IMR-90 (cell line): ENCODE data around the gene ATG10. TPM values are rescaled to one million over a fixed set of nuclear protein-coding genes. Genes with fewer than 3 reads are reported as not detected.
"Not testable (repeated sequence)": the region's sequence is repeated elsewhere in the genome, so short reads cannot be mapped to it uniquely, and the experiment has no call there.

Experiments used
- ATAC-seq: fragments of 200-7000 bp; cut with Tn5 transposase; 2 replicates; pipeline ENCODE4 v1.9.1; 2020; ENCODE audit warnings: low read depth, mild to moderate bottlenecking, moderate library complexity
- BruUV-seq: library from RNA; stranded (reverse); fragments of 400-500 nt; replicated peaks from 2 replicates; lab custom pipeline; 2021; lab: Mats Ljungman, UMichigan
- CTCF ChIA-PET: fragments of 300-600 bp; formaldehyde crosslinking; extraction: SDS; loops from one replicate; lab custom pipeline; 2021; ENCODE audit warnings: antibody characterized with exemption; lab: Yijun Ruan, JAX
- POLR2A ChIA-PET: fragments of 300-600 bp; sonication (Branson Sonifier 250); formaldehyde crosslinking; loops from one replicate; lab custom pipeline; 2022; ENCODE audit warnings: antibody characterized with exemption; ENCODE audit not compliant: unreplicated experiment; lab: Charles Lee
- DNase-seq: peaks from one replicate; pipeline ENCODE4 v3.0.0; 2013
- H2AFZ ChIP-seq: replicated peaks from 2 replicates; pipeline ENCODE3; 2013; ENCODE audit warnings: low read length, mild to moderate bottlenecking; ENCODE audit not compliant: poor library complexity
- H2AK5ac ChIP-seq: 2 replicates; pipeline ENCODE4 v1.6.1; 2013; ENCODE audit warnings: low read depth, low read length, inconsistent platforms
- H2AK9ac ChIP-seq: replicated peaks from 2 replicates; pipeline ENCODE3; 2013; ENCODE audit warnings: mild to moderate bottlenecking, low read depth, low read length, moderate library complexity; ENCODE audit not compliant: poor library complexity
- H2BK120ac ChIP-seq: 2 replicates; pipeline ENCODE4 v1.6.1; 2013; ENCODE audit warnings: low read depth, low read length, inconsistent platforms
- H2BK15ac ChIP-seq: 3 replicates; pipeline ENCODE4 v1.6.1; 2013; ENCODE audit warnings: low read depth, low read length, inconsistent platforms
- H2BK20ac ChIP-seq: 2 replicates; pipeline ENCODE4 v1.6.1; 2013; ENCODE audit warnings: low read depth, mild to moderate bottlenecking, inconsistent platforms, low read length, moderate library complexity
- H2BK5ac ChIP-seq: 2 replicates; pipeline ENCODE4 v1.6.1; 2013; ENCODE audit warnings: mild to moderate bottlenecking, low read depth, low read length, inconsistent platforms; ENCODE audit not compliant: poor library complexity, severe bottlenecking
- H3K14ac ChIP-seq: replicated peaks from 2 replicates; pipeline ENCODE4 v1.6.1; 2013; ENCODE audit warnings: low read depth, low read length, inconsistent platforms
- H3K18ac ChIP-seq: 2 replicates; pipeline ENCODE4 v1.6.1; 2013; ENCODE audit warnings: low read depth, low read length, control low read depth
- H3K23ac ChIP-seq: 2 replicates; pipeline ENCODE4 v1.6.1; 2013; ENCODE audit warnings: low read depth, low read length, inconsistent platforms
- H3K27ac ChIP-seq: 2 replicates; pipeline ENCODE4 v1.5.1; 2013; ENCODE audit warnings: mild to moderate bottlenecking, control low read depth, low read length; ENCODE audit not compliant: insufficient read depth
- H3K27me3 ChIP-seq: 2 replicates; pipeline ENCODE4 v1.6.1; 2013; ENCODE audit warnings: low read length; ENCODE audit not compliant: control insufficient read depth, insufficient read depth
- H3K36me3 ChIP-seq: 2 replicates; pipeline ENCODE4 v1.6.1; 2013; ENCODE audit warnings: low read length, mixed read lengths; ENCODE audit not compliant: control insufficient read depth, insufficient read depth
- H3K4ac ChIP-seq: 2 replicates; pipeline ENCODE4 v1.6.1; 2013; ENCODE audit warnings: low read depth, low read length, inconsistent platforms
- H3K4me1 ChIP-seq: 2 replicates; pipeline ENCODE4 v1.6.1; 2013; ENCODE audit warnings: low read length, mixed read lengths; ENCODE audit not compliant: control insufficient read depth, insufficient read depth
- H3K4me2 ChIP-seq: 2 replicates; pipeline ENCODE4 v1.6.1; 2013; ENCODE audit warnings: low read depth, mild to moderate bottlenecking, control low read depth, low read length, moderate library complexity
- H3K4me3 ChIP-seq: 2 replicates; pipeline ENCODE4 v1.5.1; 2013; ENCODE audit warnings: low read depth, mild to moderate bottlenecking, control low read depth, low read length, moderate library complexity; ENCODE audit not compliant: insufficient read depth
- H3K56ac ChIP-seq: 2 replicates; pipeline ENCODE4 v1.6.1; 2013; ENCODE audit warnings: low read length, inconsistent platforms; ENCODE audit not compliant: insufficient read depth; ENCODE audit errors: extremely low read depth
- H3K79me1 ChIP-seq, 2 experiments: 2 replicates each; pipeline ENCODE4 v1.6.1; 2013; ENCODE audit warnings: low read length in 2 of 2, inconsistent platforms in 1 of 2, low read depth in 1 of 2
- H3K9ac ChIP-seq: 2 replicates; pipeline ENCODE4 v1.6.1; 2013; ENCODE audit warnings: low read depth, low read length, control low read depth
- H3K9me1 ChIP-seq: 2 replicates; pipeline ENCODE4 v1.6.1; 2013; ENCODE audit warnings: low read length, inconsistent platforms; ENCODE audit not compliant: insufficient read depth
- H3K9me3 ChIP-seq: 2 replicates; pipeline ENCODE4 v1.6.1; 2013; ENCODE audit warnings: low read length; ENCODE audit not compliant: control insufficient read depth, insufficient read depth
- H4K20me1 ChIP-seq: 2 replicates; pipeline ENCODE4 v1.6.1; 2013; ENCODE audit warnings: low read length, inconsistent platforms; ENCODE audit not compliant: insufficient read depth
- H4K5ac ChIP-seq: 2 replicates; pipeline ENCODE4 v1.6.1; 2013; ENCODE audit warnings: mild to moderate bottlenecking, low read depth, low read length, control low read depth
- H4K8ac ChIP-seq, 2 experiments: 2 replicates each; pipeline ENCODE4 v1.6.1; 2013; ENCODE audit warnings: low read depth in 2 of 2, low read length in 2 of 2, control low read depth in 1 of 2, inconsistent platforms in 1 of 2
- H4K91ac ChIP-seq: 2 replicates; pipeline ENCODE4 v1.6.1; 2013; ENCODE audit warnings: low read depth, low read length, inconsistent platforms; ENCODE audit not compliant: insufficient read depth
- WGBS, 2 experiments: methylation state at CpG; one replicate each; pipeline versions ENCODE4 v1.1.5 to v1.1.7; 2013; ENCODE audit warnings: missing lambda C conversion rate in 2 of 2; ENCODE audit not compliant: insufficient read length in 1 of 2; ENCODE audit errors: extremely low coverage in 2 of 2; 5-methylcytosine and 5-hydroxymethylcytosine counted together
- dilution Hi-C: fragments of 300-500 bp; cut with HindIII; formaldehyde crosslinking; loops from one replicate; pipeline ENCODE4 v1.14.3; 2018; ENCODE audit warnings: low sequenced_read_pairs; ENCODE audit not compliant: unreplicated experiment
- in situ Hi-C: fragments of 300-500 bp; cut with MboI; formaldehyde crosslinking; loops from 3 replicates; pipeline ENCODE4 v1.14.3; 2019; ENCODE audit warnings: low sequenced_read_pairs, inconsistent platforms, mixed read lengths
- intact Hi-C: fragments of 100-400 bp; cut with micrococcal nuclease; formaldehyde crosslinking; loops from 2 replicates; pipeline ENCODE4 v1.10.0; 2022
- polyA plus RNA-seq, 3 experiments: library from polyadenylated mRNA; depleted of rRNA; stranded (reverse); fragments of >200 nt; gene quantifications; 2 replicates each; pipeline ENCODE4 v1.2.3, GENCODE V29; 2012; ENCODE audit warnings: low replicate concordance in 1 of 3
- total RNA-seq: library from RNA; depleted of rRNA; stranded (reverse); fragments of >200 nt; gene quantifications from 2 replicates; pipeline ENCODE4 v1.2.3, GENCODE V29; 2012

Gene ATG10
- total and polyA plus RNA-seq, 2 of the 4 experiments (the other 2 are of a cell fraction) = 3.4 to 8.1 TPM

DNA sequence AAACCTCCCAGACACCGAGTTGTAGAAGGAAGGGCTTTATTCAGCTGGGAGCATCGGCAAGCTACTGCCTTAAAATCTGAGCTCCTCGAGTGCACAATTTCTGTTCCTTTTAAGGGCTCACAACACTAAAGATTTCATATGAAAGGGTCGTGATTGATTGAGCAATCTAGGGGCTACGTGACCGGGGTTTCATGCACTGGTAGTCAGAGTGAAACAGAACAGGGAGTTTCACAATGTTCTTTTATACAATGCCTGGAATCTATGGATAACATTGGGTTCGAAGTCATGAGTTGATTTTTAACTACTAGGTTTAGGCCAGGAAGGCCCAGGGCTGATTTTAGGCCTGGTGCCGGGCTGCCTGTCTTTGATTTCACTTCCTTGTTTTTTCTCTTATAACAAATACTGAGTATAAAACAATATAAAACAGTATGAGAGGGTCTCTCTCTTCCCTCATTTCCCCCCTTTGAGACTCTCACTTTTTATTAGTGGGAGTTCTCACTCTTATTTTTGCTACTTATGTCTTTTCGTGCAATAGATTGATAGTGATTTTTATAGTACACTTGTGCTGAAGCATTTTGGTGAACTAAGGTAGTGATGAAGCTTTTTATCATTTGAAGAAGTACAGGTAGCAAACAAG is 295.6 kb downstream of the ATG10 start:
- WGBS, 2 experiments = no CpG with 5 or more reads among the region's 9 CpGs
- dilution Hi-C loops, H3K79me1 ChIP-seq, CTCF ChIA-PET, in situ Hi-C loops, H2AK5ac ChIP-seq, H3K36me3 ChIP-seq, H4K91ac ChIP-seq, ATAC-seq, H4K5ac ChIP-seq, H3K9me3 ChIP-seq, BruUV-seq, DNase-seq, H3K27ac ChIP-seq, intact Hi-C loops, H2BK15ac ChIP-seq, H3K4ac ChIP-seq, H3K14ac ChIP-seq, H2BK120ac ChIP-seq, H3K27me3 ChIP-seq, H3K9ac ChIP-seq, H2BK20ac ChIP-seq, H3K4me2 ChIP-seq, H3K56ac ChIP-seq, H4K20me1 ChIP-seq, H3K18ac ChIP-seq, H2BK5ac ChIP-seq, H3K23ac ChIP-seq, POLR2A ChIA-PET, H2AFZ ChIP-seq, H2AK9ac ChIP-seq, H3K4me3 ChIP-seq, H3K4me1 ChIP-seq, H3K9me1 ChIP-seq, H4K8ac ChIP-seq: not testable (repeated sequence)

DNA sequence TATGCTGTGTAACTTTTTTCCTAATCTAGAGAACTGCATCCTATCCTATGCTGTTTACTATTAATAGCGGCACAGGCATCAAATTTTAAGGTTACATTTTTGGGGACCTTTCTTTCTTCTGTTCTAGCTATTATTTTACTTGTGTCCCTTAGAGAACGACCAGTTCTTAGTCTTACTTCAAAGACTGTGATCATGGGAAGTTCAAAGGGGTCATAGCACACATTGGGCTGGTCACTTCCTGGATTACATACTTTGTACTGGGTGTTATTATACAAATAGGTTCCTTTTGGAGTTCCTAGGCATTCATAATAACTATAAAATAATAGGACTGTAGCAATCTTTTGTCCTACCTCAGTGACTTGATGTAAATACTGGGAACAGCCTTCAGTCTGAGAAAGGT is 297.5 kb downstream of the ATG10 start:
- H3K14ac ChIP-seq, H3K4ac ChIP-seq, H2BK15ac ChIP-seq, H3K4me3 ChIP-seq, DNase-seq, H3K79me1 ChIP-seq, H2BK20ac ChIP-seq, ATAC-seq, H3K4me2 ChIP-seq, H3K18ac ChIP-seq, H4K5ac ChIP-seq, H2AK5ac ChIP-seq, H4K20me1 ChIP-seq, BruUV-seq, H3K9me1 ChIP-seq, in situ Hi-C loops, H4K8ac ChIP-seq, H2BK120ac ChIP-seq, H2BK5ac ChIP-seq, H2AFZ ChIP-seq, intact Hi-C loops, H2AK9ac ChIP-seq, H3K36me3 ChIP-seq, H3K9ac ChIP-seq, H3K4me1 ChIP-seq, POLR2A ChIA-PET, CTCF ChIA-PET, H3K56ac ChIP-seq, H3K27ac ChIP-seq, H4K91ac ChIP-seq, H3K9me3 ChIP-seq, H3K27me3 ChIP-seq, dilution Hi-C loops, H3K23ac ChIP-seq: not testable (repeated sequence)
- no CpG with 5 or more reads among the region's 2 CpGs for WGBS, 2 experiments
